Fibroblast of lung (primary cell): ENCODE results near the gene CHD9. TPM values are rescaled to one million over a fixed set of nuclear protein-coding genes. Genes with fewer than 3 reads are reported as not detected.
A peak's percentile ranks its signal among the peaks of the same experiment; 100 is the strongest.

Source experiments
- DNase-seq, 2 donors: peaks; one replicate each; pipeline versions ENCODE4 v3.0.0 to v3.0.0-alpha.2; 2010; ENCODE audit warnings: low read depth in 2 of 2
- H2AFZ ChIP-seq: 2 replicates; pipeline ENCODE4 v1.5.1; 2012; ENCODE audit warnings: low read length, control low read depth, inconsistent platforms
- H3K27ac ChIP-seq: 2 replicates; pipeline ENCODE4 v1.5.1; 2011; ENCODE audit warnings: low read length, control low read depth; ENCODE audit not compliant: insufficient read depth
- H3K27me3 ChIP-seq: 2 replicates; pipeline ENCODE4 v1.5.1; 2011; ENCODE audit warnings: mild to moderate bottlenecking, low read length; ENCODE audit not compliant: control insufficient read depth, insufficient read depth
- H3K36me3 ChIP-seq: 2 replicates; pipeline ENCODE4 v1.5.1; 2011; ENCODE audit warnings: low read length; ENCODE audit not compliant: control insufficient read depth, insufficient read depth
- H3K4me1 ChIP-seq: 2 replicates; pipeline ENCODE4 v1.5.1; 2011; ENCODE audit warnings: low read length; ENCODE audit not compliant: control insufficient read depth, insufficient read depth; ENCODE audit errors: extremely low read depth
- H3K4me2 ChIP-seq: 2 replicates; pipeline ENCODE4 v1.5.1; 2011; ENCODE audit warnings: low read length, control low read depth; ENCODE audit not compliant: insufficient read depth; ENCODE audit errors: extremely low read depth
- H3K4me3 ChIP-seq, 4 experiments: fragments of 200-600 bp in 1 of 4; sonication (generic) in 1 of 4; replicated peaks in 1 of 4; 2 replicates each; pipeline ENCODE4 v1.5.1; 2011 to 2016; ENCODE audit warnings: low read length in 4 of 4, low read depth in 3 of 4, mild to moderate bottlenecking in 3 of 4, control low read depth in 2 of 4, inconsistent platforms in 1 of 4, mixed read lengths in 1 of 4; ENCODE audit not compliant: insufficient read depth in 1 of 4; ENCODE audit errors: control extremely low read depth in 1 of 4
- H3K79me2 ChIP-seq: 2 replicates; pipeline ENCODE4 v1.5.1; 2012; ENCODE audit warnings: mild to moderate bottlenecking, low read length, inconsistent platforms; ENCODE audit not compliant: control insufficient read depth, insufficient read depth
- H3K9ac ChIP-seq: 2 replicates; pipeline ENCODE4 v1.5.1; 2011; ENCODE audit warnings: mild to moderate bottlenecking, low read length, control low read depth; ENCODE audit not compliant: insufficient read depth
- H3K9me3 ChIP-seq: 2 replicates; pipeline ENCODE4 v1.5.1; 2012; ENCODE audit warnings: low read depth, low read length; ENCODE audit not compliant: control insufficient read depth, insufficient read depth
- H4K20me1 ChIP-seq: 2 replicates; pipeline ENCODE4 v1.5.1; 2011; ENCODE audit warnings: low read length; ENCODE audit not compliant: control insufficient read depth, insufficient read depth; ENCODE audit errors: extremely low read depth
- EZH2 ChIP-seq: IDR thresholded peaks from 2 replicates; pipeline ENCODE4 v1.5.1; 2012; ENCODE audit warnings: low read length, control low read depth, mild to moderate bottlenecking; ENCODE audit errors: missing control alignments
- polyA plus RNA-seq, 2 donors: library from polyadenylated mRNA; depleted of rRNA in 1 of 2; stranded (reverse) in 1 of 2; unstranded in 1 of 2; fragments of >200 nt; gene quantifications; 2 replicates each; pipeline ENCODE4 v1.2.1, GENCODE V29; 2011 to 2012; ENCODE audit warnings: missing spikeins in 1 of 2
- total RNA-seq: library from RNA; depleted of rRNA; stranded (reverse); fragments of >200 nt; gene quantifications from 2 replicates; pipeline ENCODE4 v1.2.1, GENCODE V29; 2014
- TF ChIP-seq, protein P1 (sequence below), 2 donors: IDR thresholded peaks in 1 of 2; conservative IDR thresholded peaks in 1 of 2; 1 replicate in 1 of 2; 2 replicates in 1 of 2; pipeline ENCODE4 v1.5.1; 2011 to 2012; ENCODE audit warnings: low read length in 2 of 2, control low read depth in 1 of 2, inconsistent platforms in 1 of 2, low read depth in 1 of 2, mild to moderate bottlenecking in 1 of 2

The CHD9 gene
- total and polyA plus RNA-seq, 2 donors (not counting 1 experiment from before 2014, with no cell fraction given): 32.9 to 60.9 TPM

DNA sequence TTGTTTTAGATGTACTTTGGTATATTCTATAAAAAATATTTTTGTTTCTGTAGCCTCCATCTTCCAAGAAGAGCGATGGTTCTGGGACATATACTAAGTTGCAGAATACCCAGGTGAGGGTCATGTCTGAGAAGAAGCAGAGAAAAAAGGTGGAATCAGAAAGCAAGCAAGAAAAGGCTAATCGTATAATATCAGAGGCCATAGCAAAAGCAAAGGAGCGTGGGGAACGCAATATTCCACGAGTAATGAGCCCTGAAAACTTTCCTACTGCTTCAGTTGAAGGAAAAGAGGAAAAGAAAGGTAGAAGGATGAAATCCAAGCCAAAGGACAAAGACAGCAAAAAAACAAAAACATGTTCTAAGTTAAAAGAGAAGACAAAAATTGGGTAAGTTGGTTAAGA is 154.6 kb downstream of the CHD9 start:
- peaks cover 55% of the 10 kb centered on the region for H3K79me2 ChIP-seq
- H3K27me3 ChIP-seq: no peaks in the 10 kb centered on the region
- H3K36me3 ChIP-seq: no peaks in the 10 kb centered on the region
- TF ChIP-seq, protein P1, sequence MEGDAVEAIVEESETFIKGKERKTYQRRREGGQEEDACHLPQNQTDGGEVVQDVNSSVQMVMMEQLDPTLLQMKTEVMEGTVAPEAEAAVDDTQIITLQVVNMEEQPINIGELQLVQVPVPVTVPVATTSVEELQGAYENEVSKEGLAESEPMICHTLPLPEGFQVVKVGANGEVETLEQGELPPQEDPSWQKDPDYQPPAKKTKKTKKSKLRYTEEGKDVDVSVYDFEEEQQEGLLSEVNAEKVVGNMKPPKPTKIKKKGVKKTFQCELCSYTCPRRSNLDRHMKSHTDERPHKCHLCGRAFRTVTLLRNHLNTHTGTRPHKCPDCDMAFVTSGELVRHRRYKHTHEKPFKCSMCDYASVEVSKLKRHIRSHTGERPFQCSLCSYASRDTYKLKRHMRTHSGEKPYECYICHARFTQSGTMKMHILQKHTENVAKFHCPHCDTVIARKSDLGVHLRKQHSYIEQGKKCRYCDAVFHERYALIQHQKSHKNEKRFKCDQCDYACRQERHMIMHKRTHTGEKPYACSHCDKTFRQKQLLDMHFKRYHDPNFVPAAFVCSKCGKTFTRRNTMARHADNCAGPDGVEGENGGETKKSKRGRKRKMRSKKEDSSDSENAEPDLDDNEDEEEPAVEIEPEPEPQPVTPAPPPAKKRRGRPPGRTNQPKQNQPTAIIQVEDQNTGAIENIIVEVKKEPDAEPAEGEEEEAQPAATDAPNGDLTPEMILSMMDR (conservative IDR thresholded peaks at IDR 0.05 in 1 of 2, IDR thresholded peaks at IDR 0.05 in 1 of 2; ENCODE audit: low read depth in 1 of 2, low read length in 2 of 2): no peak
- no peak for TF ChIP-seq EZH2
- H3K9ac ChIP-seq: peak overlapping the region; percentile 11
- H3K4me1 ChIP-seq: peaks cover 9% of the 10 kb centered on the region
- H3K9me3 ChIP-seq: no peaks in the 10 kb centered on the region
- H2AFZ ChIP-seq: no peak overlapping the region
- H3K4me3 ChIP-seq: peak overlapping the region; percentile 68 to 97 (median 77)
- H4K20me1 ChIP-seq: no peaks in the 10 kb centered on the region
- peak overlapping the region; percentile 99 for H3K4me2 ChIP-seq
- DNase-seq: no peak
- H3K27ac ChIP-seq: peak overlapping the region; percentile 62

DNA sequence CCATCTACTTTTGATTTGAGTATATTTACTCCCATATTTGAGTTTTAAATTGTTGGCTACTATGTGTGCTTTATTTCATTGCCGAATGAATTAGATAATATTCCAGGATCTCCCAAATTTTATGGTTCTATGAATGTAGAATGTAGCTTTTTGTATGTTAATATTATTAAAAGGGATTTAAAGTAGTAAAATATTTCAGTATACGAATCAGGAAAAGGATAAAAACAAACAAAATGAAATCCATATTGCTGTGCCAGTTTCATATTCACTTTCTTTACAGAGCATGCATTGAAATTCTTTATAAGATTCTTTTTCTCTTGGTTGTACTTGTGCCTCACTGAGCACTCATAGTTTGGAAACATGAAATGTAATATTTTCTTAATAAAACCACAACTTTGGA is 155.1 kb downstream of the CHD9 start:
- H3K4me1 ChIP-seq: peaks cover 9% of the 10 kb centered on the region
- H4K20me1 ChIP-seq: no peaks in the 10 kb centered on the region
- H3K79me2 ChIP-seq: peaks cover 58% of the 10 kb centered on the region
- peak overlapping the region; percentile 99 for H3K4me2 ChIP-seq
- H3K27me3 ChIP-seq: no peaks in the 10 kb centered on the region
- H3K36me3 ChIP-seq: no peaks in the 10 kb centered on the region
- DNase-seq: no peak
- peak overlapping the region; percentile 11 for H3K9ac ChIP-seq
- no peak overlapping the region for H2AFZ ChIP-seq
- H3K9me3 ChIP-seq: no peaks in the 10 kb centered on the region
- H3K27ac ChIP-seq: peak overlapping the region; percentile 62
- TF ChIP-seq EZH2: no peak
- TF ChIP-seq, protein P1 (conservative IDR thresholded peaks at IDR 0.05 in 1 of 2, IDR thresholded peaks at IDR 0.05 in 1 of 2; ENCODE audit: low read depth in 1 of 2, low read length in 2 of 2): no peak
- peak overlapping the region; percentile 68 to 97 (median 77) for H3K4me3 ChIP-seq

DNA sequence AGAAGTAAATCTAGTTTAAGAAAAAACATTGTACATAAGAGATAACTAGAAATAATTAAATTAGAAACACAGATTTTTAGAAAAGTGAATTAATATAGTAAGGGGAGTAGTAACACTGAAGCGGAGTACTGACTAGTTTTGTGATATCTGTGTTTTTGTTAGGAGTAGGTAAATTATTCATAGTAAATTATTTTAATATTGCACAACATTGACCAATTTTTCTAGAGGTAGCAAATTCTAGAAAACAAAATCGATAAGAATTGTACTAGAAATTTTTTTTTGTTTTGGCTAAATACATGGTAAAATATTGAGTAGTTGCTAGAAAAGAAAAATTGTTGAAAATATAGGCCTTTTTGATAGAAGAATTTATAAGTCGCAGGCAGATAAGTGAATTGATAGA is 156.5 kb downstream of the CHD9 start:
- H3K4me2 ChIP-seq: peak overlapping the region; percentile 99
- DNase-seq: no peak
- H3K9ac ChIP-seq: no peak overlapping the region
- H3K27me3 ChIP-seq: no peaks in the 10 kb centered on the region
- H3K36me3 ChIP-seq: no peaks in the 10 kb centered on the region
- H3K4me1 ChIP-seq: peaks cover 9% of the 10 kb centered on the region
- peaks cover 71% of the 10 kb centered on the region for H3K79me2 ChIP-seq
- no peaks in the 10 kb centered on the region for H4K20me1 ChIP-seq
- no peak for TF ChIP-seq EZH2
- TF ChIP-seq, protein P1 (conservative IDR thresholded peaks at IDR 0.05 in 1 of 2, IDR thresholded peaks at IDR 0.05 in 1 of 2; ENCODE audit: low read depth in 1 of 2, low read length in 2 of 2): no peak
- no peak overlapping the region for H2AFZ ChIP-seq
- no peak overlapping the region for H3K27ac ChIP-seq
- no peaks in the 10 kb centered on the region for H3K9me3 ChIP-seq
- H3K4me3 ChIP-seq: peak overlapping the region in 3 of 4 experiments; percentile 68 to 97 (median 84)
